HG03060 (cell line): ENCODE measurements around the gene ARHGAP32.
"Not testable (repeated sequence)": the region's sequence is repeated elsewhere in the genome, so short reads cannot be mapped to it uniquely, and the experiment has no call there.

Experiments used
- ATAC-seq: cut with Tn5 transposase; IDR thresholded peaks from one replicate; pipeline ENCODE4 v1.9.1; 2021; ENCODE audit warnings: low read depth, moderate number of reproducible peaks; ENCODE audit not compliant: unreplicated experiment

The ARHGAP32 gene

GRCh38 chr11:128937480-128937879 lies 254.6 kb downstream of the ARHGAP32 start:
- ATAC-seq, result no peak

DNA sequence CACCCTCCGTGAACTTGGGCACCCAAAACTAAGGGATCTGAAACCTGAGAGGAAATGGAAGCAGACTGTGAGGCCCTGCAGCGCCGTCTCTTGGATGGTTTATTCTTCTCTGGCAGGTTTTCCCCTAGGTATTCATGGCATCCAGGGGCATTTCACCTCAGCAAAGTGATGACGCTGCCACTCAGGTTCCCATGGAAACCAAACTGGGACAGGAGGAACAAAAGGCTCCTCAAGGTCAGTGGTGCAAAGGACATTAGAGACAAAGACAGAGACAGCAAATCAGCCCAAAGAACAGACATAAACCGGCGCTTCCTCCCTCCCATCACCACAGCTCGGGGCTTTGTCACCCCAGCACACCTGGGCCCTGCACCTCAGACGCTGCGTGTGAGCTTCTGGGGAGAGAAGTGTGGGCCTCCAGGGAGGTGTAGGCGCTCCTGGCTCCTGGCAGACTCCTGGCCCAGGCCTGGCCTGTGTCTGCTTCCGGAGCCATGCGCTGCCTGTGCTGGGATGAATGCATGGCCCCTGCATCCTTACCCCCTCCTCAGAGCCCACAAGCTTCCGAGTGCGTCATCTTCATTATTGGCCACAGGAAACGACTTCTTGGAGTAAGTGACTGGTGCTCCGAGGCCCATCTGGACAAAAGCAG lies 255.4 kb downstream of the ARHGAP32 start:
- no peak for ATAC-seq

DNA sequence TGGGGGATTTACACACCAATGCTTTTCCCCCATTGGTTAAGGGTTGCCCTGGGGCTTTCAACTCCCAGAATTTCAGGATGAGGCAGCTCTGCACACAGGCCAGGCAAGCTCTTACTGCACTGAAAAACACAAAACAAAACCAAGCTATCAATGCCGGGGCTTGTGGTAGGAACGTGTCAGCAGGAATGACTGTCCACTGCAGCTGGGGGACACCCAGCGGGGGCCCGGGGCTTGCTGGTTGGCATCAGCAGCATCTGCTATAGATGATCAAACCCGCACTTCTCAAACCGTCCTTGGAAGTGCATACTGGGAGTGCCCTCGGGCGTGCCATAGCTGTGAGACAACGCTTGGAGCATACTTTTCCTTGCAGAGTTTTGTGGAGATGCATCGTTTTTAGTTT lies 257.2 kb downstream of the ARHGAP32 start:
- ATAC-seq, result no peak

DNA sequence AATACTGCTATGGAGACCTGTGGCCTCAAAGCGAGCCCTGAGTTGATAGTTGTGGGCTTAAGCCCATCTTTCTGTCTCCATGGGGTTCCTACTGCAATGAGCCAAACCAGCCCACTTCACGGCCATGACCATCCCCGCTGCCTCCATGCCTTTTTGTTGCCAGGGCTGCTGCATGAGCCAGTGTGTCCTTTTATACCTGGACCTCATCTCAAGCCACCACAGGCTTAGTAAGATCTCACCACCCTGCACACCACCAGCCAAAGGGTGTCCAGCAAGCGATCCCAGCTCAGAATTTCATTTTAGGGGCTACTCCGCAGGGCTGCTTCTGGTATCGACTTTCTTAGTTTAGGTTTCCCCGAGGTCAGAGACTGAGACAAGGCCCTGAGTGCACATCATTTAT lies 257.8 kb downstream of the ARHGAP32 start:
- ATAC-seq, result no peak

DNA sequence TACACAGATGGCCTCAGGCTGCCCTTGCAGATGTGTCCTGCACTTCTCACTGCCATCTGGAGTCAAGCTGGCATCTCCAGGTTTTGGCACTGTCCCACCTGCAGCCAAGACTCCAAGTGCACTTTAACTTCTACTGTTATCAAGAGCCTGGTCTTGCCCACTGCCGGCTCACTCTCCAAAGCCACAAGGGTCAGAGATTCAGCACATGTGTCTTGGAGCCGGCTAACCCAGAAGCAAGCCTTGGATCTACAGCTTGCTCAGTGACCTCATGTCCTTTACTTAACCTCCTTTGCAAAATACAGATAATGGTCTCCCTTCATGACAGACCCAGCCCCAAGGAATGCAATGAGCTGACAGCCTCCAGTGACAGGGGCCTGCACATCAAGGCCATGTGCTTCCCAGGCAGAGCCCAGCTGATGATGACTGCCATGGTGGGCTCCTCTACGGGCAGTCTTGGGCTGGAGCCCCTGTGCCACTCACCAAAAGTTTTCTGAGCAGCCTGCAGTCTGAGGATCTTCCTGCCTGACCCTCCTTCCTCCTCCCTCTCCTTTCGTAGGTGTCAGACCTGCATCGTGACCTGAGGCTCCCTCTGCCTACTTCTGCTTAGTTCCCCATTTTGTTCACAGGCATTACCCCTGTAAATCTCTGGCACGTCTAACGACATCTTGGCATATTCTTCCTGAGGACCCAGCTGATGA lies 258.5 kb downstream of the ARHGAP32 start:
- ATAC-seq, result no peak

GRCh38 chr11:128931668-128932067 lies 260.5 kb downstream of the ARHGAP32 start:
- ATAC-seq, result no peak

GRCh38 chr11:128931066-128931465 lies 261.1 kb downstream of the ARHGAP32 start:
- no peak for ATAC-seq

GRCh38 chr11:128929991-128930390 lies 262.1 kb downstream of the ARHGAP32 start:
- no peak for ATAC-seq

- no peak for ATAC-seq
These were observed 262.7 kb downstream of the ARHGAP32 start for GRCh38 chr11:128929468-128929867.

DNA sequence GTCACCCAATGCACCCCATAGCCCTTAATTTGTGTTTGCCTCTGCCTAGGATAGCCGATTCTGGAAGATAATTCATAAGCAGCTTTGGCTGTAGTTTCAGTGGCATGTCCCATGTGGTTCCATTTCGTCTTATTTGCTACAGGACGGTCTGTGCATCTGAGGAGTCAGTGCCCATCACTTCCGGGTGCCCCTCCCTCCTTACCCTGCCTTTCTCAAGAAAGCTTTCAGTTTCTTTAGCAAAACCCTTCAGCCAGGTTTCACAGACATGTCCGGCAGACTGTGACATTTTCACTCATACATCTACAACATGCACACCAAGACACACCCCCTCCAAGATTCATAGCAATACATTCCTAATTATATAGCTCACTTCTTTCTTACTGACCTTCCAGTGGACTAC lies 263.7 kb downstream of the ARHGAP32 start:
- peak; percentile 97 for ATAC-seq

- ATAC-seq, result no peak
These were observed 264.3 kb downstream of the ARHGAP32 start for GRCh38 chr11:128927683-128928336.

- no peak for ATAC-seq
These were observed 265.0 kb downstream of the ARHGAP32 start for GRCh38 chr11:128927108-128927461.

DNA sequence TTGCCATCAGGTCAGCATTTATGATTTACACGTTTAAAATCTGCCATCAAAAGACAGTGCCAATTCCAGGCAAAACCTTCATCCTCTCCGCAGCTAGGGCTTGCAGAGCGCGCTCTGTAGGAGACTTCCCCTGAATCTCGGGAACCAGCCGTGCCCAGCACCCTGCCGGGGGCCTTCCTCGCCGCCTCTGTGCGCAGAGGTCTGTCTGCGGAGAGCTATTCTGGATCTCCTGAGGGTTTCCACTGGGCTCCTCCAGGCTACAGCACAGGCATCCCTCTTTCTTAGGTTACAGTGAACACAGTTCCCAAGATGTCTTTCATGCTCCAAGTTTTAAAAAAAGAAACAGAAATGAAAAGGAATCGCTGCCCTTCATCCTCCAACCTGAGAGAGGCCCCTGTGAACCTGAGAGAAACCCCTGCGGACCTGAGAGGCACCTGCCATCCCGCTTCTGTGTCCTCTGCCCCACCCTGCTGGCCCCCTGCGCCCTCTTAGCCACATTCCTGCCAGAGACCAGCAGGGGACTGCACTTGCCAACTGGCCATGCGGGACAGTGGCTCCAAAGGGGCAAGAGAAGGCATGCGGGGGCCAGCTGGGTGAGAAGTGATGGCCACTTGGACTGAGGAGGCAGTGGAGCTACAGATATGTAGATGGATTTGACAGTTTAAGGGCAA lies 265.6 kb downstream of the ARHGAP32 start:
- ATAC-seq, result no peak

DNA sequence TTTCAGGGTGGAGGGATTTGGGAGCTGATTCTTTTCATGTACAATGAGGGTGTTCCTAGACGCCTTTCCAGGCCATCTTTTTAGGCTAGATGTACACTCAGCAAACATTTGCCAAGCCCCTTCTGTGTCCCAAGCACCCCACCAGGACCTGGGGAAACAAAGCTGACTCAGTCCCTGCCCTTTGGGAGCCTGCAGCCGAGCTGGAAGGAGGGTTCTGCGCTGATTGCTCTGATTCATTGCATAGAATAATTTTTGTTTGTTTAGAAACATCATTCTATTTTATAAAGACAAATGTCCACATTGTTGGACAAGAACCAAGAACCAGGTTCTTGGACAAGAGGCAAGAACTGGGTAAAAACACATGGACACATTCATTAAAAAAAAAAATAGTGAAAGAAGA lies 266.1 kb downstream of the ARHGAP32 start:
- ATAC-seq, result no peak

DNA sequence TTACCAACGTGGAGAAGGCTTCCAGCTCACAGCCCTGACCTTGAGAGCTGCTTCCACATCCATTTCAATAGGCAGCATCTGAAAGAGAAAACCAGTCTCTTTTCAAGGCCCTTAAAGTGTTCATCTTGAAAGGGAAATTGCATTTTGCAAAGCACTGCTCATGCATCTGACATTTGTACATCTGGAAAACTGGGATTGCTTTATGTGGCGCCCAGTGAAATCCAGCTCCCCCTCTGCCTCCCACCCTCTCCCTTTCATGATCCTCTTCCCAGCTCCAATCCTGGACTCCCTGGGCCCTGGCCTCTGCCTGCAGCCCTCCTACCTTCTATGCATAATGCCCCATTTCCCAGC lies 266.9 kb downstream of the ARHGAP32 start:
- ATAC-seq, result no peak

- ATAC-seq, result no peak
These were observed 267.4 kb downstream of the ARHGAP32 start for GRCh38 chr11:128924510-128925249.

DNA sequence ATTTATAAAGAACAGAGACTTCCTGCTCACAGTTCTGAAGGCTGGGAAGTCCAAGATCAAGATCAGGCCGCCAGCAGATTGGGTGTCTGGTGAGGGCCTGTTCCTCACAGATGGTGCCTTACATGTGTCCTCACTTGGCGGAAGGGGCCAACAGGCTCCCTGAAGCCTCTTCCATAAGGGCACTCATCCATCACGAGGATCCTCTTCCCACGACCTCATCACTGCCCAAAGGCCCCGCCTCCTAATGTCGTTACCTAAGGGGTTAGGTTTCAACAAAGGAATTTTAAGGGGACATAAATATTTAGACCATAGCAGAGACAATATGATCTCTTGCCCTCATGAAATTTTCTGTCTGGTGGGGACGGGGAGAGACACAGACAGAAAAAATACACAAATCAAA lies 268.0 kb downstream of the ARHGAP32 start:
- no peak for ATAC-seq

- no peak for ATAC-seq
These were observed 270.3 kb downstream of the ARHGAP32 start for GRCh38 chr11:128921793-128922192.

DNA sequence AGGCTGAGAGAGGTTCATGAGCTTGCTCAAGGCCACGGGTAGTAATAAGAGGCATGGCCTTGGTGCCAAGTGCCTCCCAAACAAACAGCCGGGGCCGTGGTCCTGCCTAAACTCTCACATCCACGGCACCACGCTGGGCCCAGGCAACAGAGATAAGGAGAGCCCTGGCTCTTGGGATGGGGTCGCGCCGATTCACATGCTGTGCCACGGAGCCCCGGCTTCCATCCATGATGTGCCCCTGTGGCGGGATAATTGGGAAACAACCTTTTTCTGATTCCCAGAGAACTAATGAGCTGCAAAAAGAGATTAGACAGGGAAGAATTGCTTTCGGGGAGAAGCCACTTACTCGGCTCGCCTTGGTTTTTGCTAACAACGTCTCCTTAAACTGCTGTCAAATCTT lies 271.5 kb downstream of the ARHGAP32 start:
- no peak for ATAC-seq

DNA sequence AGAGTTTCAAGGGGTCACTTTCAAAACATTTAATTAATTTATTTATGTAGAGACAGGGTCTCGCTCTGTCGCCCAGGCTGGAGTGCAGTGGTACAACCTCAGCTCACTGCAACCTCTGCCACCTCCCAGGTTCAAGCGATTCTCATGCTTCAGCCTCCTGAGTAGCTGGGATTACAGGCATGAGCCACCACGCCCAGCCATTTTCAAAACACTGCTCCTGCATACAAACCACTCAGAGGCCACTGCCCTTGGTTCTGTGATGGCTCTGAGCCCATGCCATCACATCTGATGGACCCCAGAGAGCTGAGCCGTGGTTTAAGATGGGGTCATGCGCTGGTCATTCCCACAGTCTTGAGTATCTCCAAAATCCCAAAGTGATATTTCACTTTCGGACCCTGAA lies 272.5 kb downstream of the ARHGAP32 start:
- not testable (repeated sequence) for ATAC-seq

DNA sequence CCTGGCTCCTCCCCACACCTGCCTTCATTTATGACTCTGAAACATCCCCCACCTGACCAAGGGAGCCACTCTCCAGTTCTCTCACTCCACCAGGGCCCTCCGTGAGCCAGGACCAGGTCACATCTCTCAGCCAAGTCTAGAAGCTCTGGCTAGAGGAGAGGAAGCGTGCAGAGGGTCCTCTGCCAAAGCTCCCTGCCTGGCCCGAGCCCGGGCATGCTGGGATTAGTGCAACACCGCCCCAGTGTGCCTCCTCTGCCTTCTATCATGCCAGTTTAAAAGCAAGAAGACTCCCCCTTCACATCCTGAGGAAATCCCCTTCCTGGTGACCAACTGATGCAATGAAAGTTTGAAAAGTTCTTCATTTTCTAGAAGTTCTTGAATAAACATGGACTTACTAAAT lies 272.9 kb downstream of the ARHGAP32 start:
- ATAC-seq, result no peak
